GM21723 (cell line): ENCODE measurements around the gene DNAJC18.

Source experiments
- ATAC-seq: cut with Tn5 transposase; IDR thresholded peaks from one replicate; pipeline ENCODE4 v1.9.1; 2021; ENCODE audit warnings: mild to moderate bottlenecking, moderate library complexity; ENCODE audit not compliant: unreplicated experiment

The DNAJC18 gene

GRCh38 chr5:139371482-139372435 is 67.6 kb downstream of the DNAJC18 start:
- ATAC-seq = no peak

DNA sequence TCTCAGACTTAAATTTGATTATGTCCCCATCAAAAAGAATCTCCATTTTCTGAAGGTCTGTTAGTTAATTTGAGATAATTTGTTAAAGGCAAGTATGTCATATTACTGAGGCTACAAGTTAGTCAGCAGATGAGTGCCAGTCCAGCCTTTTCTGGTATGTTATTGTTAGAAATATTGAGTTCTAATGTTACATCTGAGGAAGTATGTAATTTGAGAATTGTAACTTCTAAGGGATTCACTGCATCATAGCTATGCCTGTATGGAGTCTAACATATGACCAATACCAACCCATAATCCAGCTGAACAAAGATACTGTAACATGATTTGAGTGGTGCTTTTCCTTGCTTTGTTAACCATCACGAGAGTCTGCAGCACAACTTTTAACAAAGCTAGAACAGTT is 70.1 kb downstream of the DNAJC18 start:
- ATAC-seq = no peak

GRCh38 chr5:139368613-139369012 is 70.7 kb downstream of the DNAJC18 start:
- no peak for ATAC-seq

- ATAC-seq = no peak
Observed at GRCh38 chr5:139364466-139364865, 74.9 kb downstream of the DNAJC18 start.

GRCh38 chr5:139363937-139364336 is 75.4 kb downstream of the DNAJC18 start:
- ATAC-seq = no peak

DNA sequence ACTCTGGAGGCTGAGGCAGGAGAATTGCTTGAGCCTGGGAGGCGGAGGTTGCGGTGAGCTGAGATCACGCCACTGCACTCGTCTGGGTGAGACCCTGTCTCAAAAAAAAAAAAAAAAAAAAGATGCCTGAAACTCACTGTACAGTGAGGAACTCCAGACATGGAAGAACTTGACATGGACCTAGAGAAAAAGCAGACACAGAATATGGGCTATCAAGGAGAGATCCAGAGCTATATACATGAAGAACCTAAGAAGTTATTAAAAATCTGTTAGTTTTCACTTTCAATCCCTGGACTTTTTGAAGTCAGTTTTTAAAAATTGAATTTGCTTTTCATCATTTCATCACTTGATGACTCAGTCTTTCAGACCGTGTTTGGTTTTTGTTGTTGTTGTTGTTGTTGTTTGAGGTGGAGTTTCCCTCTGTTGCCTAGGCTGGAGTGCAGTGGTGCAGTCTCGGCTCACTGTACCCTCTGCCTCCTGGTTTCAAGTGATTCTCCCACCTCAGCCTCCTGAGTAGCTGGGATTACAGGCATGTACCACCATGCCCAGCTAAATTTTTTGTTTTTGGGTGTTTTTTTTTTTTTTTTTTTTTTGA is 77.4 kb downstream of the DNAJC18 start:
- ATAC-seq = no peak

DNA sequence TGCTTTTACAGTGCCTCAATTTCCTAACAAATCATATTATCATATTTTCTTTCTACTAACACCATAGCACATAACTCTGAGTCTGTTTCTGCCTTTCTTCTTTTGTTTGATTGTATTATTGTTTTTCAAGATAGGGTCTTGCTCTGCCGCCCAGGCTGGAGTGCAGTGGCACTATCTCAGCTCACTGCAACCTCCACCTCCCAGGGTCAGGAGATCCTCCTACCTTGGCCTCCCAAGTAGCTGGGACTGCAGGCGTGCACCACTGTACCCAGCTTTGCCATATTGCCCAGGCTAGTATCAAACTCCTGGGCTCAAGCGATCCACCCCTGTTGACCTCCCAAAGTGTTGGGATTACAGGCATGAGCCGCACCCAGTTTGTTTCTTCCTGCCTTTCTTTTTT is 78.9 kb downstream of the DNAJC18 start:
- no peak for ATAC-seq
